Muscle of arm (tissue), 14 donors: ENCODE data around the gene MALL. TPM values are rescaled to one million over a fixed set of nuclear protein-coding genes. Genes with fewer than 3 reads are reported as not detected.
A peak's percentile ranks its signal among the peaks of the same experiment; 100 is the strongest.
"Not testable (repeated sequence)": the region's sequence is repeated elsewhere in the genome, so short reads cannot be mapped to it uniquely, and the experiment has no call there.

Experiments
- DNase-seq: peaks from one replicate; pipeline ENCODE4 v3.0.0-alpha.2; 2013
- long read RNA-seq, 11 donors: transcript quantifications; one replicate each; lab custom pipeline, GENCODE V29; 2026
- polyA plus RNA-seq, 12 donors: library from polyadenylated mRNA; unstranded; fragments of 120-200 nt; gene quantifications; one replicate each; pipeline ENCODE4 v1.2.1, GENCODE V29; 2013; ENCODE audit not compliant: insufficient read length in 12 of 12

The MALL gene
- polyA plus RNA-seq: 10 to 100 TPM in 6 of 12 donors, 1 to 10 TPM in 5, not detected in 1; 7.9 to 15.8 (median 10.1) TPM
- long read RNA-seq, donor 1, transcript MALL-201 (4 exons, 3,061 nt): major isoform, 38 of 39 reads
- long read RNA-seq, donor 1, partial matches to known transcripts: 0 of 39 reads
- long read RNA-seq, donor 1, other reads (novel, unspliced or antisense): 0 of 39 reads
- long read RNA-seq, donor 2, partial matches to known transcripts: 0 of 2 reads
- long read RNA-seq, donor 2, other reads (novel, unspliced or antisense): 0 of 2 reads
- long read RNA-seq, donor 3, partial matches to known transcripts: 0 of 1 reads
- long read RNA-seq, donor 3, other reads (novel, unspliced or antisense): 0 of 1 reads
- long read RNA-seq, donor 4, partial matches to known transcripts: 0 of 1 reads
- long read RNA-seq, donor 4, other reads (novel, unspliced or antisense): 0 of 1 reads
- long read RNA-seq, donor 5, partial matches to known transcripts: 0 of 2 reads
- long read RNA-seq, donor 5, other reads (novel, unspliced or antisense): 0 of 2 reads
- long read RNA-seq, donor 6, partial matches to known transcripts: 0 of 1 reads
- long read RNA-seq, donor 6, other reads (novel, unspliced or antisense): 0 of 1 reads
- long read RNA-seq, donor 7, partial matches to known transcripts: 0 of 2 reads
- long read RNA-seq, donor 7, other reads (novel, unspliced or antisense): 0 of 2 reads
- long read RNA-seq, donor 8, partial matches to known transcripts: 0 of 4 reads
- long read RNA-seq, donor 8, other reads (novel, unspliced or antisense): 0 of 4 reads
- long read RNA-seq, donor 9: 0 reads
- long read RNA-seq, donor 10, partial matches to known transcripts: 0 of 4 reads
- long read RNA-seq, donor 10, other reads (novel, unspliced or antisense): 0 of 4 reads
- long read RNA-seq, donor 11, partial matches to known transcripts: 0 of 1 reads
- long read RNA-seq, donor 11, other reads (novel, unspliced or antisense): 0 of 1 reads

GRCh38 chr2:110115291-110116032 lies at the start of gene MALL:
MALL (minus strand) TSS chr2:110115822; CDS start chr2:110115792, 30 bp downstream.
- no peak for DNase-seq

- peak; percentile 48 for DNase-seq
These were observed 41.7 kb upstream of the MALL start for GRCh38 chr2:110157153-110157793.

GRCh38 chr2:110154828-110155227 lies 39.2 kb upstream of the MALL start:
- DNase-seq: not testable (repeated sequence)

GRCh38 chr2:110154188-110154587 lies 38.6 kb upstream of the MALL start:
- DNase-seq: not testable (repeated sequence)

- no peak for DNase-seq
These were observed 37.8 kb upstream of the MALL start for GRCh38 chr2:110153416-110153815.

GRCh38 chr2:110152943-110153342 lies 37.3 kb upstream of the MALL start:
- DNase-seq: no peak

GRCh38 chr2:110149330-110150220 lies 34.0 kb upstream of the MALL start:
- DNase-seq: no peak

GRCh38 chr2:110146945-110147332 lies 31.3 kb upstream of the MALL start:
- no peak for DNase-seq

GRCh38 chr2:110146183-110146944 lies 30.7 kb upstream of the MALL start:
- no peak for DNase-seq

- no peak for DNase-seq
These were observed 28.4 kb upstream of the MALL start for GRCh38 chr2:110143982-110144381.

GRCh38 chr2:110140401-110140800 lies 24.8 kb upstream of the MALL start:
- DNase-seq: no peak

- no peak for DNase-seq
These were observed 18.4 kb upstream of the MALL start for GRCh38 chr2:110134025-110134424.

- no peak for DNase-seq
These were observed 15.5 kb upstream of the MALL start for GRCh38 chr2:110131166-110131565.

GRCh38 chr2:110130757-110131156 lies 15.1 kb upstream of the MALL start:
- no peak for DNase-seq

- DNase-seq: no peak
These were observed 11.3 kb upstream of the MALL start for GRCh38 chr2:110126906-110127305.

- DNase-seq: no peak
These were observed 10.6 kb upstream of the MALL start for GRCh38 chr2:110126086-110126773.

- DNase-seq: no peak
These were observed 9.5 kb upstream of the MALL start for GRCh38 chr2:110124939-110125691.
